H1 (cell line): ENCODE measurements around the gene INO80. TPM values are rescaled to one million over a fixed set of nuclear protein-coding genes. Genes with fewer than 3 reads are reported as not detected.

Experiments used
- CTCF ChIA-PET: fragments of 300-600 bp; sonication (Branson Sonifier 250); formaldehyde crosslinking; loops from one replicate; lab custom pipeline; 2021; ENCODE audit not compliant: partially characterized antibody; lab: Charles Lee
- POLR2A ChIA-PET: fragments of 300-600 bp; sonication (Branson Sonifier 250); formaldehyde crosslinking; loops from one replicate; lab custom pipeline; 2021; ENCODE audit warnings: inconsistent platforms; ENCODE audit not compliant: partially characterized antibody; lab: Charles Lee
- DNase-seq, 2 experiments: peaks; one replicate each; pipeline versions ENCODE4 v3.0.0 to v3.0.0-alpha.2; 2010 to 2022; ENCODE audit warnings: low spot score in 2 of 2, low read depth in 1 of 2, mixed read lengths in 1 of 2
- FAIRE-seq: peaks from 2 replicates; lab custom pipeline; 2011; peaks lifted over from hg19 to GRCh38; lab: Jason Lieb, UNC
- H2AFZ ChIP-seq: 2 replicates; pipeline ENCODE4 v1.8.1; 2012; ENCODE audit warnings: low read length, inconsistent platforms
- H2AK5ac ChIP-seq: 2 replicates; pipeline ENCODE4 v1.6.1; 2013; ENCODE audit warnings: low read depth, low read length
- H2BK120ac ChIP-seq: replicated peaks from 2 replicates; pipeline ENCODE3; 2013; ENCODE audit warnings: low read depth, low read length, inconsistent platforms
- H2BK12ac ChIP-seq: 2 replicates; pipeline ENCODE4 v1.6.1; 2013; ENCODE audit warnings: low read depth, low read length
- H2BK15ac ChIP-seq: 2 replicates; pipeline ENCODE4 v1.6.1; 2013; ENCODE audit warnings: low read length
- H2BK20ac ChIP-seq: 2 replicates; pipeline ENCODE4 v1.6.1; 2013; ENCODE audit warnings: low read length
- H2BK5ac ChIP-seq: 2 replicates; pipeline ENCODE4 v1.6.1; 2013; ENCODE audit warnings: low read depth, low read length
- H3K14ac ChIP-seq: 2 replicates; pipeline ENCODE4 v1.6.1; 2013; ENCODE audit warnings: inconsistent platforms; ENCODE audit not compliant: insufficient read length
- H3K18ac ChIP-seq: 2 replicates; pipeline ENCODE4 v1.6.1; 2013; ENCODE audit warnings: low read length; ENCODE audit errors: extremely low read depth
- H3K23ac ChIP-seq: 2 replicates; pipeline ENCODE4 v1.6.1; 2013; ENCODE audit warnings: inconsistent platforms; ENCODE audit not compliant: insufficient read length
- H3K23me2 ChIP-seq: 2 replicates; pipeline ENCODE4 v1.6.1; 2013; ENCODE audit warnings: low read depth, low read length
- H3K27ac ChIP-seq: 2 replicates; pipeline ENCODE4 v1.6.1; 2011; ENCODE audit warnings: low read depth, low read length, inconsistent platforms
- H3K27me3 ChIP-seq, 4 experiments: replicated peaks in 1 of 4; 1 replicate in 1 of 4; 2 replicates in 3 of 4; pipeline versions ENCODE4 v1.6.1 to v1.8.1; 2011 to 2013; ENCODE audit warnings: low read length in 3 of 4, mild to moderate bottlenecking in 3 of 4, inconsistent platforms in 2 of 4, mixed read lengths in 2 of 4, moderate library complexity in 1 of 4; ENCODE audit not compliant: control insufficient read depth in 3 of 4, insufficient read depth in 3 of 4; ENCODE audit errors: extremely low read depth in 1 of 4
- H3K36me3 ChIP-seq, 4 experiments: 2 replicates each; pipeline versions ENCODE4 v1.6.1 to v1.8.1; 2011 to 2013; ENCODE audit warnings: mild to moderate bottlenecking in 4 of 4, low read length in 3 of 4, moderate library complexity in 2 of 4, control low read depth in 1 of 4, inconsistent platforms in 1 of 4; ENCODE audit not compliant: insufficient read depth in 4 of 4, control insufficient read depth in 2 of 4
- H3K4ac ChIP-seq: replicated peaks from 2 replicates; pipeline ENCODE3; 2013; ENCODE audit warnings: low read length, low read depth, mixed read lengths, inconsistent platforms; ENCODE audit not compliant: insufficient read length
- H3K4me1 ChIP-seq, 4 experiments: replicated peaks in 1 of 4; 1 replicate in 1 of 4; 2 replicates in 3 of 4; pipeline versions ENCODE4 v1.6.1 to v1.8.1; 2011 to 2013; ENCODE audit warnings: low read length in 3 of 4, inconsistent platforms in 2 of 4, mixed read lengths in 1 of 4; ENCODE audit not compliant: insufficient read depth in 4 of 4, control insufficient read depth in 3 of 4
- H3K4me2 ChIP-seq, 2 experiments: 2 replicates each; pipeline versions ENCODE4 v1.6.1 to v1.8.1; 2011 to 2013; ENCODE audit warnings: low read depth in 2 of 2, low read length in 2 of 2, control low read depth in 1 of 2, inconsistent platforms in 1 of 2, mild to moderate bottlenecking in 1 of 2; ENCODE audit not compliant: insufficient read depth in 1 of 2
- H3K4me3 ChIP-seq, 4 experiments: fragments of 200-600, 300-600 bp in 1 of 4; sonication (generic), shearing (Covaris generic), sonication (Bioruptor Twin) in 1 of 4; 2 replicates each; pipeline versions ENCODE4 v1.5.1 to v1.8.1; 2011 to 2016; ENCODE audit warnings: low read length in 4 of 4, low read depth in 3 of 4, control low read depth in 2 of 4, inconsistent platforms in 2 of 4, mild to moderate bottlenecking in 2 of 4, mixed read lengths in 1 of 4, moderate library complexity in 1 of 4; ENCODE audit not compliant: insufficient read depth in 2 of 4; ENCODE audit errors: extremely low read depth in 1 of 4
- H3K56ac ChIP-seq: replicated peaks from 2 replicates; pipeline ENCODE3; 2013; ENCODE audit warnings: low read depth, mild to moderate bottlenecking, mixed read lengths, low read length, inconsistent platforms; ENCODE audit not compliant: insufficient read length
- H3K79me1 ChIP-seq: 2 replicates; pipeline ENCODE4 v1.6.1; 2013; ENCODE audit warnings: low read depth, low read length, control low read depth
- H3K79me2 ChIP-seq, 2 experiments: 2 replicates each; pipeline versions ENCODE4 v1.6.1 to v1.8.1; 2012 to 2013; ENCODE audit warnings: low read length in 2 of 2, mild to moderate bottlenecking in 2 of 2, inconsistent platforms in 1 of 2; ENCODE audit not compliant: insufficient read depth in 2 of 2, control insufficient read depth in 1 of 2
- H3K9ac ChIP-seq, 4 experiments: replicated peaks in 1 of 4; 1 replicate in 1 of 4; 2 replicates in 3 of 4; pipeline versions ENCODE4 v1.6.1 to v1.8.1; 2011 to 2013; ENCODE audit warnings: low read depth in 3 of 4, low read length in 3 of 4, control low read depth in 2 of 4, mild to moderate bottlenecking in 2 of 4, moderate library complexity in 2 of 4, inconsistent platforms in 1 of 4; ENCODE audit errors: extremely low read depth in 1 of 4
- H3K9me3 ChIP-seq, 2 experiments: 2 replicates each; pipeline versions ENCODE4 v1.6.1 to v1.8.1; 2012 to 2013; ENCODE audit warnings: mild to moderate bottlenecking in 2 of 2, moderate library complexity in 2 of 2, control low read depth in 1 of 2, inconsistent platforms in 1 of 2, low read depth in 1 of 2, low read length in 1 of 2, mixed read lengths in 1 of 2; ENCODE audit not compliant: insufficient read depth in 2 of 2
- H4K20me1 ChIP-seq, 2 experiments: replicated peaks in 1 of 2; 2 replicates each; pipeline versions ENCODE3 to v1.8.1; 2011 to 2013; ENCODE audit warnings: inconsistent platforms in 2 of 2, low read length in 2 of 2, mild to moderate bottlenecking in 1 of 2; ENCODE audit not compliant: insufficient read depth in 2 of 2, control insufficient read depth in 1 of 2
- H4K5ac ChIP-seq: 2 replicates; pipeline ENCODE4 v1.6.1; 2013; ENCODE audit warnings: low read length, low read depth, mixed read lengths, inconsistent platforms; ENCODE audit not compliant: insufficient read length
- H4K8ac ChIP-seq: 2 replicates; pipeline ENCODE4 v1.8.0; 2013; ENCODE audit warnings: mild to moderate bottlenecking, moderate library complexity, low read length, inconsistent platforms; ENCODE audit not compliant: insufficient read depth; ENCODE audit errors: extremely low read depth
- H4K91ac ChIP-seq: replicated peaks from 2 replicates; pipeline ENCODE3; 2013; ENCODE audit warnings: low read length, mixed read lengths, inconsistent platforms; ENCODE audit not compliant: insufficient read length
- HDAC6 ChIP-seq: IDR thresholded peaks from one replicate; pipeline ENCODE4 v1.7.1; 2012; ENCODE audit warnings: low read depth, mild to moderate bottlenecking, inconsistent platforms, low read length, moderate library complexity
- JUND ChIP-seq: IDR thresholded peaks from 2 replicates; pipeline ENCODE4 v1.6.1; 2011; ENCODE audit warnings: mild to moderate bottlenecking, improper control_type of control experiment, low read length
- MAX ChIP-seq: IDR thresholded peaks from 2 replicates; pipeline ENCODE4 v1.6.1; 2012; ENCODE audit warnings: inconsistent platforms
- PHF8 ChIP-seq: fragments of 200-600 bp; sonication (generic); conservative IDR thresholded peaks from 2 replicates; pipeline ENCODE4 v1.7.1; 2012; ENCODE audit warnings: low read depth, mild to moderate bottlenecking, inconsistent platforms, low read length, moderate library complexity
- RAD21 ChIP-seq, 2 experiments: IDR thresholded peaks in 1 of 2; conservative IDR thresholded peaks in 1 of 2; 2 replicates each; pipeline ENCODE4 v1.6.1; 2011; ENCODE audit warnings: low read depth in 2 of 2, low read length in 2 of 2, improper control_type of control experiment in 1 of 2, inconsistent platforms in 1 of 2, mild to moderate bottlenecking in 1 of 2, moderate library complexity in 1 of 2
- WGBS, 2 experiments: shearing (Covaris generic) in 1 of 2; methylation state at CpG; one replicate each; pipeline versions ENCODE4 v1.1.6 to v1.1.7; 2013 to 2015; ENCODE audit warnings: low lambda C conversion rate in 2 of 2, mixed read lengths in 2 of 2, inconsistent platforms in 1 of 2, low coverage in 1 of 2, missing lambda C conversion rate in 1 of 2; ENCODE audit not compliant: insufficient replicate concordance in 2 of 2, insufficient coverage in 1 of 2, insufficient read length in 1 of 2; ENCODE audit errors: extremely low coverage in 1 of 2, missing lambda C conversion rate in 1 of 2; 5-methylcytosine and 5-hydroxymethylcytosine counted together
- polyA plus RNA-seq, 7 experiments: library from polyadenylated mRNA; depleted of rRNA in 3 of 7; stranded (reverse) in 5 of 7; unstranded in 2 of 7; fragments of >200 nt in 5 of 7; fragments of 200-250 nt in 2 of 7; gene quantifications; 1 replicate in 5 of 7; 2 replicates in 1 of 7; 4 replicates in 1 of 7; pipeline versions ENCODE4 v1.2.1 to v1.2.3, GENCODE V29; 2011 to 2013; ENCODE audit warnings: missing spikeins in 2 of 7, mixed read lengths in 2 of 7
- total RNA-seq: library from RNA; stranded (reverse); fragmentation: NEBNext Ultra II Directional; extraction: Animal tissue kit (Norgen Biotek cat#: 25700); gene quantifications from 2 replicates; pipeline ENCODE4 v1.2.1, GENCODE V29; 2021

Gene INO80
- total and polyA plus RNA-seq, 2 of the 8 experiments (the other 6 are each of a cell fraction or from before 2014, with no cell fraction given), result 4.3 to 24.5 TPM

- no peaks in the 10 kb centered on the region for H3K4me1 ChIP-seq
- H3K23ac ChIP-seq, result no peak overlapping the region
- H3K79me2 ChIP-seq, result no peaks in the 10 kb centered on the region
- no peak overlapping the region for H2BK5ac ChIP-seq
- no peak overlapping the region for H3K4me3 ChIP-seq
- H3K18ac ChIP-seq, result no peak overlapping the region
- H3K36me3 ChIP-seq, result peaks cover 22 to 65% (median 54%) of the 10 kb centered on the region in 4 experiments
- H4K8ac ChIP-seq, result no peak overlapping the region
- H2BK15ac ChIP-seq, result no peak overlapping the region
- no peak for DNase-seq
- H4K91ac ChIP-seq, result no peak overlapping the region
- H4K20me1 ChIP-seq, result no peaks in the 10 kb centered on the region
- H3K4ac ChIP-seq, result no peak overlapping the region
- ChIA-PET CTCF (interaction anchor here (1.9 kb wide), 1 partner anchor 150 kb away, joined by 8 read pairs; no protein-coding TSS in a partner anchor), POLR2A (no interaction called here)
- no peak overlapping the region for H3K9ac ChIP-seq
- H3K4me2 ChIP-seq, result no peak overlapping the region
- no peak overlapping the region for H4K5ac ChIP-seq
- H2BK120ac ChIP-seq, result no peak overlapping the region
- no peaks in the 10 kb centered on the region for H3K9me3 ChIP-seq
- H2AK5ac ChIP-seq, result no peak overlapping the region
- H3K27me3 ChIP-seq, result no peaks in the 10 kb centered on the region
- no peak overlapping the region for H2BK20ac ChIP-seq
- no peak overlapping the region for H3K14ac ChIP-seq
- H3K27ac ChIP-seq, result no peak overlapping the region
- H3K79me1 ChIP-seq, result no peaks in the 10 kb centered on the region
- H3K23me2 ChIP-seq, result no peaks in the 10 kb centered on the region
- no peak overlapping the region for H3K56ac ChIP-seq
- no peak overlapping the region for H2AFZ ChIP-seq
- H2BK12ac ChIP-seq, result no peak overlapping the region
- no peak for FAIRE-seq
- 83% methylated on average over 2 of the region's 2 CpGs; no CpG with 5 or more reads in 1 of the 2 experiments for WGBS, 2 experiments
- TF ChIP-seq MAX (no peak), PHF8 (no peak), JUND (no peak), HDAC6 (no peak), RAD21 (IDR thresholded peaks at IDR 0.05 in 1 of 2, conservative IDR thresholded peaks at IDR 0.05 in 1 of 2; ENCODE audit: low read depth in 2 of 2, low read length in 2 of 2) (no peak)
Observed at GRCh38 chr15:41055706-41056105, 60.4 kb downstream of the INO80 start.
